Measurements from ENCODE around the gene SWT1.

SWT1 gene

DNA sequence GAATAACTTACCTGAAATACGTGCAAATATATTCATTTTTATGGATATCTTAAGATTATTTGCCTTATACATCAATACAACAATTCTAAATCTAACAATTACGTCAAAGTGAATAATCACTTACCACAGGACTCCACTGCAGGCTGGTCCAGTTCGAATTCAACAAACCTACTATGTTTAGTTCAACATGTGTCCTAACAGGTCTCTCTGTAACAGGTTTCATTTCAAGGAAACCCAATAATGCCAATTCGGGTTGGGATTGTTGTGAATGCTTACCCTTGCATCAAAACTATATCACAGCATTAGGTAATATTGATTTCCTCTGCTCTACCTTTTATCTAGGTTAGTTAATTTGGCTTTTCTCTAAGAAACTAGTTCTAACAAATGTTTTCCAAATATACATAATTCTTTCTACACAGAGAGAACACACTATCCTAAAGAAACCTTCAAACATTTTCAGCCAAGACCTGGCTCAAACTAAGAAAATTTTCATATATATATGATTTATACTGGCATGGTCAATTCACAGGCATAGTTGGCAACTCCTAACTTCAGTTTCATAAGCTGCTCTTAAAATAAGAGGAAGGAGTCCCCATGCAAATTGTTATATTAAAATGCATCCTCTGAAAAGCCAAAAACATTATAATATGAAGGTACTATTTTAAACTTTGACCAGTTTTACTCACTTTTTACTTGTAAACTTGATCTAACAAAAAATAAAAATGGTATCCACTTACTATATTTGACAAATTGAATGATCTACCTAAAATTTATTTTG, 155.6 kb downstream of the SWT1 start:
- Histone ChIP-seq H3K14ac (ENCODE audit: low read length in 2 of 2) (no peak overlapping the region), H3K79me1 (replicated peaks; ENCODE audit: low read length, poor library complexity, severe bottlenecking) (peaks cover 1% of the 10 kb centered on the region), H3K23ac (ENCODE audit: low read length in 2 of 2) (no peak overlapping the region), H3K27me3 (ENCODE audit: control insufficient read depth in 1 of 2, insufficient read depth in 1 of 2, low read length in 2 of 2) (no peaks in the 10 kb centered on the region), H2BK5ac (ENCODE audit: low read depth, low read length, poor library complexity, severe bottlenecking) (no peak overlapping the region), H3K18ac (ENCODE audit: low read depth in 1 of 2, low read length in 2 of 2) (no peak overlapping the region), H2BK12ac (ENCODE audit: low read length in 2 of 2) (no peak overlapping the region), H3K9ac (ENCODE audit: low read length) (no peak overlapping the region), H4K8ac (ENCODE audit: low read length) (no peak overlapping the region), H3K9me3 (ENCODE audit: control insufficient read depth, low read length) (no peaks in the 10 kb centered on the region), H3K27ac (ENCODE audit: low read length, poor library complexity, severe bottlenecking) (no peak overlapping the region), H2AK5ac (ENCODE audit: low read length, severe bottlenecking) (no peak overlapping the region), H3K4me3 (ENCODE audit: insufficient read depth in 1 of 2, low read depth in 1 of 2, low read length in 2 of 2) (no peak overlapping the region), H3K4me1 (ENCODE audit: control insufficient read depth, insufficient read depth, low read depth, low read length) (no peaks in the 10 kb centered on the region), H4K91ac (ENCODE audit: low read length) (no peak overlapping the region), H3K4ac (ENCODE audit: low read depth in 1 of 2, low read length in 2 of 2) (no peak overlapping the region), H2AFZ (ENCODE audit: low read depth, low read length) (no peak overlapping the region), H2BK15ac (ENCODE audit: low read depth, poor library complexity, severe bottlenecking) (no peak overlapping the region), H3K36me3 (ENCODE audit: control insufficient read depth in 1 of 2, insufficient read depth in 2 of 2, low read depth in 1 of 2, low read length in 2 of 2) (peaks cover 0 to 32% of the 10 kb centered on the region in 2 experiments), H2BK120ac (ENCODE audit: low read depth, low read length) (no peak overlapping the region), H3K4me2 (ENCODE audit: low read length, poor library complexity, severe bottlenecking) (peak overlapping the region; percentile 34)
- DNase-seq: no peak
- 92% methylated on average over 3 of the region's 4 CpGs for WGBS

DNA sequence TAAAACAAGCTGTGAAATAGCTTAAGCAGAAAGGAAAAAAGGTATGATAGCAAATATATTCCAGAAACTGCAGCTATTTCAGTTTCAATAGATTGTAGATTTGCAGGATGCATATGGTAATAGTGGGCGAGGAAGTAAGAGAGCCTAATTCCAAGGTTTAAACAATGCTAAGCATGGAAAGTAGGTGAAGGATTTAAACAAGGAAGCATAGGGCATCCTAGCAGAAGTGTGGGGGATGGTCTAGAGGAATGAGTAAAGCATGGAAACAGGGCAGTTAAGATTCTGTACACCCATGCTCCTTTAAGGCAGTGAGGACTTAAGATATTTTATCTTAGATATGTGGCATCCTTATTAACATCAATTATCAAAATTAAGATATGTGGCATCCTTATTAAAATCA, 157.4 kb downstream of the SWT1 start:
- H2AK5ac ChIP-seq (ENCODE audit: low read length, severe bottlenecking): no peak overlapping the region
- H3K14ac ChIP-seq (ENCODE audit: low read length in 2 of 2): no peak overlapping the region
- no peaks in the 10 kb centered on the region for H3K27me3 ChIP-seq (ENCODE audit: control insufficient read depth in 1 of 2, insufficient read depth in 1 of 2, low read length in 2 of 2)
- H2BK5ac ChIP-seq (ENCODE audit: low read depth, low read length, poor library complexity, severe bottlenecking): no peak overlapping the region
- no peak overlapping the region for H2BK15ac ChIP-seq (ENCODE audit: low read depth, poor library complexity, severe bottlenecking)
- H3K36me3 ChIP-seq (ENCODE audit: control insufficient read depth in 1 of 2, insufficient read depth in 2 of 2, low read depth in 1 of 2, low read length in 2 of 2): peaks cover 0 to 15% of the 10 kb centered on the region in 2 experiments
- H4K8ac ChIP-seq (ENCODE audit: low read length): no peak overlapping the region
- peak; percentile 35 for DNase-seq
- no peak overlapping the region for H3K23ac ChIP-seq (ENCODE audit: low read length in 2 of 2)
- WGBS: 21% methylated on average over 1 of the region's 1 CpG
- no peak overlapping the region for H4K91ac ChIP-seq (ENCODE audit: low read length)
- H3K18ac ChIP-seq (ENCODE audit: low read depth in 1 of 2, low read length in 2 of 2): no peak overlapping the region
- peaks cover 3% of the 10 kb centered on the region for H3K4me1 ChIP-seq (ENCODE audit: control insufficient read depth, insufficient read depth, low read depth, low read length)
- H3K27ac ChIP-seq (ENCODE audit: low read length, poor library complexity, severe bottlenecking): no peak overlapping the region
- no peak overlapping the region for H2AFZ ChIP-seq (ENCODE audit: low read depth, low read length)
- H3K4ac ChIP-seq (ENCODE audit: low read depth in 1 of 2, low read length in 2 of 2): no peak overlapping the region
- H2BK12ac ChIP-seq (ENCODE audit: low read length in 2 of 2): no peak overlapping the region
- H3K79me1 ChIP-seq (replicated peaks; ENCODE audit: low read length, poor library complexity, severe bottlenecking): no peaks in the 10 kb centered on the region
- peak overlapping the region in 1 of 2 experiments; percentile 97 for H3K4me3 ChIP-seq (ENCODE audit: insufficient read depth in 1 of 2, low read depth in 1 of 2, low read length in 2 of 2)
- H3K9ac ChIP-seq (ENCODE audit: low read length): peak overlapping the region; percentile 95
- peak overlapping the region; percentile 59 for H3K4me2 ChIP-seq (ENCODE audit: low read length, poor library complexity, severe bottlenecking)
- no peak overlapping the region for H2BK120ac ChIP-seq (ENCODE audit: low read depth, low read length)
- no peaks in the 10 kb centered on the region for H3K9me3 ChIP-seq (ENCODE audit: control insufficient read depth, low read length)

DNA sequence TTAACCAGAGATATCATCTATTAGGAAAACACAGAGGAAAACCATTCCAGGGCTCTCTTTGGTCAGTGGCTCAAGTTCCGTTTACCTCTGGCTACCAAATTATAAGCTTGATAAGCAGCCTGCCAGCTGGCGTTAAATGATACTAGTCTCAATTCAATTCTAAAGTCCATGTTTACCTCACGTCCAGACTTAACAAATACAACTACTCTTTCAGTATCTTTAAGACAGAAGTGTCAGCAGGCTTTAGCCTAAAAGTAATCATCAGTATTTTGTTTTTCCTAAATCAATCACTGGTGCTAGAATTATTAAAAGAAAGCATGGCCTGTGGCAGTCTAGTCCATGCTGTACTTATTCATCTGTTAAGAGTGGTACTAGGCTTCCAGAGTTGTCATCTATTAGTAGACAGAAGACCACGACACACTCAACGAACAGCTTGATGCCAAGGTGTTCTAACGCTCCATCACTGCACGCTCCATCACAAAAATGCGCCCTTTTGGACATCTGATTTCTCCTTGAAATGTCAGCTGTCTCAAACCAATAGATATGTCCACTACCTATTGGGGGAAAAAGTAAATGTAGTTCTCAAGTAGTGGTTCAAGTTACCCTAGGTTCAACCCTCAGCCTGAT, 158.6 kb downstream of the SWT1 start:
- Histone ChIP-seq H3K36me3 (ENCODE audit: control insufficient read depth in 1 of 2, insufficient read depth in 2 of 2, low read depth in 1 of 2, low read length in 2 of 2) (peaks cover 0 to 5% of the 10 kb centered on the region in 2 experiments), H2AK5ac (ENCODE audit: low read length, severe bottlenecking) (no peak overlapping the region), H3K79me1 (replicated peaks; ENCODE audit: low read length, poor library complexity, severe bottlenecking) (no peaks in the 10 kb centered on the region), H3K4me1 (ENCODE audit: control insufficient read depth, insufficient read depth, low read depth, low read length) (peaks cover 3% of the 10 kb centered on the region), H2BK5ac (ENCODE audit: low read depth, low read length, poor library complexity, severe bottlenecking) (no peak overlapping the region), H2BK15ac (ENCODE audit: low read depth, poor library complexity, severe bottlenecking) (no peak overlapping the region), H3K9ac (ENCODE audit: low read length) (peak overlapping the region; percentile 95), H3K23ac (ENCODE audit: low read length in 2 of 2) (no peak overlapping the region), H3K27ac (ENCODE audit: low read length, poor library complexity, severe bottlenecking) (peak overlapping the region; percentile 52), H3K4me3 (ENCODE audit: insufficient read depth in 1 of 2, low read depth in 1 of 2, low read length in 2 of 2) (peak overlapping the region; percentile 80 to 97), H2AFZ (ENCODE audit: low read depth, low read length) (no peak overlapping the region), H2BK120ac (ENCODE audit: low read depth, low read length) (no peak overlapping the region), H4K8ac (ENCODE audit: low read length) (peak overlapping the region; percentile 60), H3K27me3 (ENCODE audit: control insufficient read depth in 1 of 2, insufficient read depth in 1 of 2, low read length in 2 of 2) (no peaks in the 10 kb centered on the region), H3K4me2 (ENCODE audit: low read length, poor library complexity, severe bottlenecking) (peak overlapping the region; percentile 55), H3K14ac (ENCODE audit: low read length in 2 of 2) (no peak overlapping the region), H3K4ac (ENCODE audit: low read depth in 1 of 2, low read length in 2 of 2) (no peak overlapping the region), H3K9me3 (ENCODE audit: control insufficient read depth, low read length) (no peaks in the 10 kb centered on the region), H4K91ac (ENCODE audit: low read length) (no peak overlapping the region), H2BK12ac (ENCODE audit: low read length in 2 of 2) (no peak overlapping the region), H3K18ac (ENCODE audit: low read depth in 1 of 2, low read length in 2 of 2) (no peak overlapping the region)
- DNase-seq: no peak
- WGBS: 4% methylated on average over 6 of the region's 8 CpGs
